Measurements from ENCODE around the gene OR10AD1.

OR10AD1 gene

GRCh38 chr12:48193623-48194022 is 9.5 kb downstream of the OR10AD1 start:
- Histone ChIP-seq H3K4me3 (no peak overlapping the region), H3K27ac (no peak overlapping the region)

- H3K27ac ChIP-seq, result no peak overlapping the region
- no peak overlapping the region for H3K4me3 ChIP-seq
These were observed 10.2 kb downstream of the OR10AD1 start for GRCh38 chr12:48192861-48193260.

GRCh38 chr12:48191096-48191495 is 12.0 kb downstream of the OR10AD1 start:
- H3K4me3 ChIP-seq, result no peak overlapping the region

GRCh38 chr12:48189331-48190125 is 13.6 kb downstream of the OR10AD1 start:
- Histone ChIP-seq H3K4me3 (no peak overlapping the region), H3K27ac (no peak overlapping the region)

More at GRCh38 chr12:48191096-48191495, 12.0 kb downstream of the OR10AD1 start:
- no peak overlapping the region for H3K27ac ChIP-seq

- no peak overlapping the region for H3K4me3 ChIP-seq
- H3K27ac ChIP-seq, result no peak overlapping the region
These were observed 15.0 kb downstream of the OR10AD1 start for GRCh38 chr12:48187916-48188695.

- no peak overlapping the region for H3K27ac ChIP-seq
- H3K4me3 ChIP-seq, result no peak overlapping the region
These were observed 17.7 kb downstream of the OR10AD1 start for GRCh38 chr12:48185181-48185919.

GRCh38 chr12:48184549-48184922 is 18.6 kb downstream of the OR10AD1 start:
- H3K27ac ChIP-seq, result no peak overlapping the region
- peak overlapping the region in 2 of 7 experiments; percentile 54 to 70 for H3K4me3 ChIP-seq

- peak overlapping the region; percentile 45 to 70 (median 54) for H3K4me3 ChIP-seq
- peak overlapping the region in 2 of 21 experiments; percentile 48 to 52 for H3K27ac ChIP-seq
These were observed 19.1 kb downstream of the OR10AD1 start for GRCh38 chr12:48183876-48184548.

GRCh38 chr12:48183091-48183875 is 19.8 kb downstream of the OR10AD1 start, which contains the start of gene CCDC184:
Gene CCDC184 (plus strand): TSS chr12:48183644. CDS start chr12:48184123, 479 bp downstream.
- peak within 1 kb of the TSS in 4 of 21 experiments; percentile 7 to 69 (median 50) for H3K27ac ChIP-seq
- H3K4me3 ChIP-seq, result peak within 1 kb of the TSS; percentile 45 to 70 (median 54)

- peak overlapping the region in 3 of 21 experiments; percentile 7 to 69 (median 34) for H3K27ac ChIP-seq
- H3K4me3 ChIP-seq, result peak overlapping the region; percentile 45 to 70 (median 54)
These were observed 20.5 kb downstream of the OR10AD1 start for GRCh38 chr12:48182631-48183030.

- Histone ChIP-seq H3K27ac (no peak overlapping the region), H3K4me3 (no peak overlapping the region)
These were observed 22.1 kb downstream of the OR10AD1 start for GRCh38 chr12:48180857-48181495.

GRCh38 chr12:48180424-48180823 is 22.7 kb downstream of the OR10AD1 start:
- H3K27ac ChIP-seq, result no peak overlapping the region
- H3K4me3 ChIP-seq, result no peak overlapping the region

GRCh38 chr12:48179466-48179865 is 23.6 kb downstream of the OR10AD1 start:
- Histone ChIP-seq H3K27ac (no peak overlapping the region), H3K4me3 (no peak overlapping the region)

GRCh38 chr12:48177982-48178381 is 25.1 kb downstream of the OR10AD1 start:
- Histone ChIP-seq H3K4me3 (no peak overlapping the region), H3K27ac (no peak overlapping the region)

GRCh38 chr12:48176417-48176751 is 26.7 kb downstream of the OR10AD1 start:
- H3K27ac ChIP-seq, result no peak overlapping the region

GRCh38 chr12:48175613-48176416 is 27.3 kb downstream of the OR10AD1 start:
- Histone ChIP-seq H3K4me3 (no peak overlapping the region), H3K27ac (no peak overlapping the region)

More at GRCh38 chr12:48176417-48176751, 26.7 kb downstream of the OR10AD1 start:
- no peak overlapping the region for H3K4me3 ChIP-seq

- H3K27ac ChIP-seq, result no peak overlapping the region
- no peak overlapping the region for H3K4me3 ChIP-seq
These were observed 34.1 kb downstream of the OR10AD1 start for GRCh38 chr12:48169011-48169410.

All from skin epidermis (tissue), 12 donors.